Hepatocyte (in vitro differentiated cells): ENCODE data around the gene KIF6.

Source experiments
- EZH2 ChIP-seq: fragments of 200-600 bp; sonication (generic); IDR thresholded peaks from 2 replicates; pipeline ENCODE4 v1.6.1; 2016; ENCODE audit warnings: antibody characterized with exemption, mild to moderate bottlenecking, borderline replicate concordance
- TF ChIP-seq, protein P1 (sequence below): fragments of 200-600 bp; sonication (generic); IDR thresholded peaks from 2 replicates; pipeline ENCODE4 v1.5.1; 2016; ENCODE audit warnings: antibody characterized with exemption, mild to moderate bottlenecking; ENCODE audit not compliant: poor library complexity

DNA sequence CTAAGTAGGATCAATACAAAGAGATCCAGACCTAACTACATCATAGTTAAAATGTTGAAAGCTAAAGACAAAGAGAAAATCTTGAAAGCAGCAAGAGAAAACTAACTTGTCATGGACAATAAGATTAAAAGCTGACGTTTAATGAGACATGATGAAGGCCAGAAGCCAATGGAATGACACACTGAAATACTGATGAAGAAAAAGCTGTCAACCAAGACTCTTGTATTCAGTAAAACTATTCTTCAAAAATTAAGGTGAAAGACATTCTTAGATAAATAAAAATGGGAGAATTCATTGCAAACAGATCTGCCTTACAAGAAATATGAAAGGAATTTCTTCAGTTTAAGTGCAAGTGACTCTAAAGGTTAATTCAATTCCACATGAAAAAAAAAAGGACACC is 256.8 kb downstream of the KIF6 start:
- TF ChIP-seq, protein P1, sequence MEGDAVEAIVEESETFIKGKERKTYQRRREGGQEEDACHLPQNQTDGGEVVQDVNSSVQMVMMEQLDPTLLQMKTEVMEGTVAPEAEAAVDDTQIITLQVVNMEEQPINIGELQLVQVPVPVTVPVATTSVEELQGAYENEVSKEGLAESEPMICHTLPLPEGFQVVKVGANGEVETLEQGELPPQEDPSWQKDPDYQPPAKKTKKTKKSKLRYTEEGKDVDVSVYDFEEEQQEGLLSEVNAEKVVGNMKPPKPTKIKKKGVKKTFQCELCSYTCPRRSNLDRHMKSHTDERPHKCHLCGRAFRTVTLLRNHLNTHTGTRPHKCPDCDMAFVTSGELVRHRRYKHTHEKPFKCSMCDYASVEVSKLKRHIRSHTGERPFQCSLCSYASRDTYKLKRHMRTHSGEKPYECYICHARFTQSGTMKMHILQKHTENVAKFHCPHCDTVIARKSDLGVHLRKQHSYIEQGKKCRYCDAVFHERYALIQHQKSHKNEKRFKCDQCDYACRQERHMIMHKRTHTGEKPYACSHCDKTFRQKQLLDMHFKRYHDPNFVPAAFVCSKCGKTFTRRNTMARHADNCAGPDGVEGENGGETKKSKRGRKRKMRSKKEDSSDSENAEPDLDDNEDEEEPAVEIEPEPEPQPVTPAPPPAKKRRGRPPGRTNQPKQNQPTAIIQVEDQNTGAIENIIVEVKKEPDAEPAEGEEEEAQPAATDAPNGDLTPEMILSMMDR = no peak
- no peak for TF ChIP-seq EZH2
